ENCODE results near the gene ELF1. TPM values are rescaled to one million over a fixed set of nuclear protein-coding genes. Genes with fewer than 3 reads are reported as not detected.

The ELF1 gene
- total and polyA plus RNA-seq, 2 donors (not counting 1 experiment from before 2014, with no cell fraction given): 38.5 to 41.0 TPM

- peak overlapping the region; percentile 84 to 93 (median 88) for H3K4me3 ChIP-seq (replicated peaks in 1 of 4; ENCODE audit: control extremely low read depth in 1 of 4, insufficient read depth in 1 of 4, low read depth in 3 of 4, low read length in 4 of 4)
- no peaks in the 10 kb centered on the region for H4K20me1 ChIP-seq (ENCODE audit: control insufficient read depth, extremely low read depth, insufficient read depth, low read length)
- H2AFZ ChIP-seq (ENCODE audit: low read length): no peak overlapping the region
- H3K4me1 ChIP-seq (ENCODE audit: control insufficient read depth, extremely low read depth, insufficient read depth, low read length): peaks cover 23% of the 10 kb centered on the region
- peak overlapping the region; percentile 67 for H3K4me2 ChIP-seq (ENCODE audit: extremely low read depth, insufficient read depth, low read length)
- H3K79me2 ChIP-seq (ENCODE audit: control insufficient read depth, insufficient read depth, low read length): peaks cover 57% of the 10 kb centered on the region
- no peaks in the 10 kb centered on the region for H3K27me3 ChIP-seq (ENCODE audit: control insufficient read depth, insufficient read depth, low read length)
- H3K9me3 ChIP-seq (ENCODE audit: control insufficient read depth, insufficient read depth, low read depth, low read length): no peaks in the 10 kb centered on the region
- peak overlapping the region; percentile 93 for H3K9ac ChIP-seq (ENCODE audit: insufficient read depth, low read length)
- peak overlapping the region; percentile 99 for H3K27ac ChIP-seq (ENCODE audit: insufficient read depth, low read length)
- peak; percentile 69 to 82 for DNase-seq (ENCODE audit: low read depth in 2 of 2)
- H3K36me3 ChIP-seq (ENCODE audit: control insufficient read depth, insufficient read depth, low read length): peaks cover 1% of the 10 kb centered on the region
- no peak for TF ChIP-seq CTCF (conservative IDR thresholded peaks at IDR 0.05 in 1 of 2, IDR thresholded peaks at IDR 0.05 in 1 of 2; ENCODE audit: low read depth in 1 of 2, low read length in 2 of 2)
- no peak for TF ChIP-seq EZH2 (IDR thresholded peaks at IDR 0.05; ENCODE audit: low read length, missing control alignments)
Measured at GRCh38 chr13:41061914-41062837, 43.1 kb upstream of the ELF1 start.

- H3K79me2 ChIP-seq (ENCODE audit: control insufficient read depth, insufficient read depth, low read length): peaks cover 63% of the 10 kb centered on the region
- H3K9me3 ChIP-seq (ENCODE audit: control insufficient read depth, insufficient read depth, low read depth, low read length): no peaks in the 10 kb centered on the region
- H3K27ac ChIP-seq (ENCODE audit: insufficient read depth, low read length): peak within 1 kb of the TSS; percentile 99
- H3K4me2 ChIP-seq (ENCODE audit: extremely low read depth, insufficient read depth, low read length): peak within 1 kb of the TSS; percentile 67
- no peaks in the 10 kb centered on the region for H3K27me3 ChIP-seq (ENCODE audit: control insufficient read depth, insufficient read depth, low read length)
- H3K4me1 ChIP-seq (ENCODE audit: control insufficient read depth, extremely low read depth, insufficient read depth, low read length): peaks cover 23% of the 10 kb centered on the region
- TF ChIP-seq CTCF (conservative IDR thresholded peaks at IDR 0.05 in 1 of 2, IDR thresholded peaks at IDR 0.05 in 1 of 2; ENCODE audit: low read depth in 1 of 2, low read length in 2 of 2) (peak in 1 of 2 donors; percentile 34), EZH2 (IDR thresholded peaks at IDR 0.05; ENCODE audit: low read length, missing control alignments) (no peak)
- no peaks in the 10 kb centered on the region for H3K36me3 ChIP-seq (ENCODE audit: control insufficient read depth, insufficient read depth, low read length)
- H2AFZ ChIP-seq (ENCODE audit: low read length): peak within 1 kb of the TSS; percentile 96
- peak within 1 kb of the TSS; percentile 84 to 93 (median 88) for H3K4me3 ChIP-seq (replicated peaks in 1 of 4; ENCODE audit: control extremely low read depth in 1 of 4, insufficient read depth in 1 of 4, low read depth in 3 of 4, low read length in 4 of 4)
- no peaks in the 10 kb centered on the region for H4K20me1 ChIP-seq (ENCODE audit: control insufficient read depth, extremely low read depth, insufficient read depth, low read length)
- H3K9ac ChIP-seq (ENCODE audit: insufficient read depth, low read length): peak within 1 kb of the TSS; percentile 93
- peak; percentile 94 to 98 for DNase-seq (ENCODE audit: low read depth in 2 of 2)
Measured at GRCh38 chr13:41061075-41061913, 42.2 kb upstream of the ELF1 start, which contains the start of gene WBP4. TSS of gene WBP4 (plus strand) at chr13:41061509. CDS start at chr13:41061674, 165 bp downstream.

GRCh38 chr13:41060724-41061074 lies 41.6 kb upstream of the ELF1 start:
- DNase-seq (ENCODE audit: low read depth in 2 of 2): peak in 1 of 2 donors; percentile 83
- H3K4me3 ChIP-seq (replicated peaks in 1 of 4; ENCODE audit: control extremely low read depth in 1 of 4, insufficient read depth in 1 of 4, low read depth in 3 of 4, low read length in 4 of 4): peak overlapping the region; percentile 84 to 93 (median 88)
- H3K9ac ChIP-seq (ENCODE audit: insufficient read depth, low read length): peak overlapping the region; percentile 93
- peaks cover 21% of the 10 kb centered on the region for H3K4me1 ChIP-seq (ENCODE audit: control insufficient read depth, extremely low read depth, insufficient read depth, low read length)
- no peak for TF ChIP-seq EZH2 (IDR thresholded peaks at IDR 0.05; ENCODE audit: low read length, missing control alignments)
- no peak for TF ChIP-seq CTCF (conservative IDR thresholded peaks at IDR 0.05 in 1 of 2, IDR thresholded peaks at IDR 0.05 in 1 of 2; ENCODE audit: low read depth in 1 of 2, low read length in 2 of 2)
- H3K36me3 ChIP-seq (ENCODE audit: control insufficient read depth, insufficient read depth, low read length): no peaks in the 10 kb centered on the region
- peak overlapping the region; percentile 99 for H3K27ac ChIP-seq (ENCODE audit: insufficient read depth, low read length)
- H3K4me2 ChIP-seq (ENCODE audit: extremely low read depth, insufficient read depth, low read length): peak overlapping the region; percentile 63
- peaks cover 66% of the 10 kb centered on the region for H3K79me2 ChIP-seq (ENCODE audit: control insufficient read depth, insufficient read depth, low read length)
- no peaks in the 10 kb centered on the region for H3K9me3 ChIP-seq (ENCODE audit: control insufficient read depth, insufficient read depth, low read depth, low read length)
- no peaks in the 10 kb centered on the region for H4K20me1 ChIP-seq (ENCODE audit: control insufficient read depth, extremely low read depth, insufficient read depth, low read length)
- H3K27me3 ChIP-seq (ENCODE audit: control insufficient read depth, insufficient read depth, low read length): no peaks in the 10 kb centered on the region
- H2AFZ ChIP-seq (ENCODE audit: low read length): peak overlapping the region; percentile 89

Measured in fibroblast of lung (primary cell).